T-cell (primary cell): ENCODE data around the gene TMEM79. TPM values are rescaled to one million over a fixed set of nuclear protein-coding genes. Genes with fewer than 3 reads are reported as not detected.
A peak's percentile ranks its signal among the peaks of the same experiment; 100 is the strongest.

Experiments used
- ATAC-seq, 4 experiments: fragments of 200-7000 bp in 3 of 4; fragments of 150-1000 bp in 1 of 4; cut with Tn5 transposase; replicated peaks in 1 of 4; 1 replicate in 3 of 4; 2 replicates in 1 of 4; pipeline ENCODE4 v1.10.0; 2021; ENCODE audit warnings: moderate library complexity in 3 of 4, mild to moderate bottlenecking in 2 of 4, moderate number of reproducible peaks in 1 of 4
- CTCF ChIA-PET, 2 donors: fragments of 300-600 bp; sonication (Branson Sonifier 250); formaldehyde crosslinking; loops; one replicate each; lab custom pipeline; 2022; ENCODE audit warnings: antibody characterized with exemption in 2 of 2; lab: Charles Lee
- POLR2A ChIA-PET, 2 donors: fragments of 300-600 bp; sonication (Branson Sonifier 250); formaldehyde crosslinking; loops; one replicate each; lab custom pipeline; 2022; ENCODE audit warnings: antibody characterized with exemption in 2 of 2; lab: Charles Lee
- DNase-seq, 35 experiments: peaks; one replicate each; pipeline versions ENCODE4 v3.0.0 to v3.0.0-alpha.2; 2013 to 2023
- H3K27ac ChIP-seq: one replicate; pipeline ENCODE4 v1.5.1; 2013; ENCODE audit warnings: low read length
- H3K27me3 ChIP-seq, 2 experiments: replicated peaks in 1 of 2; 1 replicate in 1 of 2; 2 replicates in 1 of 2; pipeline versions ENCODE4 v1.6.1 to v1.7.0; 2013; ENCODE audit warnings: low read length in 1 of 2, mixed read lengths in 1 of 2; ENCODE audit not compliant: control insufficient read depth in 2 of 2, insufficient read depth in 2 of 2; ENCODE audit errors: extremely low read depth in 1 of 2
- H3K36me3 ChIP-seq, 2 donors: 1 replicate in 1 of 2; 2 replicates in 1 of 2; pipeline versions ENCODE4 v1.6.1 to v1.7.0; 2013; ENCODE audit warnings: low read length in 1 of 2; ENCODE audit not compliant: control insufficient read depth in 2 of 2, insufficient read depth in 1 of 2; ENCODE audit errors: extremely low read depth in 1 of 2
- H3K4me1 ChIP-seq, 2 experiments: 1 replicate in 1 of 2; 2 replicates in 1 of 2; pipeline versions ENCODE4 v1.6.1 to v1.7.0; 2013; ENCODE audit warnings: low read length in 2 of 2, mixed read lengths in 1 of 2; ENCODE audit not compliant: insufficient read depth in 2 of 2, control insufficient read depth in 1 of 2; ENCODE audit errors: extremely low read depth in 1 of 2
- H3K4me3 ChIP-seq, 2 donors: 1 replicate in 1 of 2; 2 replicates in 1 of 2; pipeline versions ENCODE4 v1.5.1 to v1.7.0; 2013; ENCODE audit warnings: mild to moderate bottlenecking in 2 of 2, low read length in 1 of 2, moderate library complexity in 1 of 2; ENCODE audit not compliant: control insufficient read depth in 1 of 2; ENCODE audit errors: extremely low read depth in 1 of 2
- H3K9me3 ChIP-seq: 2 replicates; pipeline ENCODE4 v1.7.0; 2013
- H3K27ac Mint-ChIP-seq, 2 donors: one replicate each; pipeline ENCODE4 v1.8.0; 2020 to 2021; ENCODE audit warnings: mild to moderate bottlenecking in 2 of 2, mixed read lengths in 2 of 2
- H3K27me3 Mint-ChIP-seq, 2 donors: one replicate each; pipeline ENCODE4 v1.8.0; 2021 to 2022; ENCODE audit warnings: mixed read lengths in 2 of 2
- H3K36me3 Mint-ChIP-seq: one replicate; pipeline ENCODE4 v1.8.0; 2021; ENCODE audit warnings: mixed read lengths
- H3K4me1 Mint-ChIP-seq, 3 donors: one replicate each; pipeline ENCODE4 v1.8.0; 2020 to 2022; ENCODE audit warnings: mixed read lengths in 3 of 3, mild to moderate bottlenecking in 1 of 3
- H3K4me3 Mint-ChIP-seq, 3 donors: one replicate each; pipeline ENCODE4 v1.8.0; 2020 to 2022; ENCODE audit warnings: mild to moderate bottlenecking in 3 of 3, mixed read lengths in 3 of 3, moderate library complexity in 3 of 3
- H3K9me3 Mint-ChIP-seq, 3 donors: one replicate each; pipeline ENCODE4 v1.8.0; 2020 to 2022; ENCODE audit warnings: mixed read lengths in 3 of 3
- WGBS: methylation state at CpG from one replicate; pipeline ENCODE4 v1.1.5; 2013; ENCODE audit warnings: missing lambda C conversion rate; ENCODE audit not compliant: insufficient coverage; 5-methylcytosine and 5-hydroxymethylcytosine counted together
- total RNA-seq, 35 experiments: library from RNA in 6 of 35; stranded (reverse) in 6 of 35; fragments of 120-200 nt in 1 of 35; gene quantifications; one replicate each; pipeline versions ENCODE4 v1.2.1 to v1.2.4 and lab custom pipeline; 2013 to 2026

TMEM79 gene
- total RNA-seq, 5 donors from 2014 or later (not counting 1 experiment from before 2014, with no cell fraction given) = 4.9 to 17.6 (median 17.3) TPM

- Mint-ChIP-seq H3K27me3 (peaks cover 0 to 2% of the 10 kb centered on the region in 2 donors), H3K9me3 (no peaks in the 10 kb centered on the region), H3K4me1 (peaks cover 38 to 41% (median 40%) of the 10 kb centered on the region in 3 donors), H3K36me3 (peaks cover 13% of the 10 kb centered on the region), H3K27ac (peak within 1 kb of the TSS; percentile 97 to 100), H3K4me3 (peak within 1 kb of the TSS; percentile 95 to 97 (median 97))
- Histone ChIP-seq H3K9me3 (no peaks in the 10 kb centered on the region), H3K4me1 (peaks cover 14 to 17% of the 10 kb centered on the region in 2 experiments), H3K27me3 (no peaks in the 10 kb centered on the region), H3K36me3 (peaks cover 0 to 29% of the 10 kb centered on the region in 2 donors), H3K4me3 (peak within 1 kb of the TSS; percentile 90 to 97), H3K27ac (peak within 1 kb of the TSS; percentile 85)
- DNase-seq (peak; percentile 95 to 100 (median 99)), ATAC-seq (peak; percentile 93 to 98 (median 96))
- POLR2A ChIA-PET = interaction anchor here in 1 of 2 donors (0.6 kb wide), 1 partner anchor 376 kb away, joined by 3 read pairs; no protein-coding TSS in a partner anchor
- CTCF ChIA-PET = interaction anchor here in 1 of 2 donors (0.8 kb wide), 1 partner anchor 47 kb away, joined by 4 read pairs; no protein-coding TSS in a partner anchor
- 1% methylated on average over 39 of the region's 47 CpGs for WGBS
Observed at GRCh38 chr1:156338180-156338976, 54.3 kb downstream of the TMEM79 start, which contains the start of the genes CCT3 and TSACC. CCT3 (minus strand) TSS chr1:156338292; CDS start chr1:156338184, 108 bp downstream. TSACC (plus strand) TSS chr1:156338526; CDS start chr1:156339758, 1,232 bp downstream.

Other genes starting within 250 kb of the TMEM79 start
- gene UBQLN4, start 230.5 kb upstream of the TMEM79 start, total RNA-seq = 10 to 100 TPM; 21.9 to 39.6 (median 37.9) TPM
- 10 to 100 TPM; 21.5 to 37.8 (median 35.2) TPM for gene LAMTOR2, start 229.5 kb upstream of the TMEM79 start, total RNA-seq
- gene RAB25, start 223.2 kb upstream of the TMEM79 start, total RNA-seq = 1 to 10 TPM in 3 of 5 donors, under 1 TPM in 2; 0.26 to 2.3 (median 1.9) TPM
- gene MEX3A, start 201.9 kb upstream of the TMEM79 start, total RNA-seq = under 1 TPM; 0.03 to 0.58 (median 0.20) TPM
- 100 to 1,000 TPM in 2 of 5 donors, 10 to 100 TPM in 3; 40.3 to 970 (median 57.3) TPM for gene LMNA, start 169.6 kb upstream of the TMEM79 start, total RNA-seq
- 10 to 100 TPM in 1 of 5 donors, 1 to 10 TPM in 4; 1.5 to 12.0 (median 2.2) TPM for gene SEMA4A, start 130.7 kb upstream of the TMEM79 start, total RNA-seq
- 10 to 100 TPM; 16.8 to 24.5 (median 21.4) TPM for gene SLC25A44, start 90.2 kb upstream of the TMEM79 start, total RNA-seq
- gene PMF1, start 71.3 kb upstream of the TMEM79 start, total RNA-seq = 10 to 100 TPM; 54.7 to 58.7 (median 57.6) TPM
- gene BGLAP, start 42.1 kb upstream of the TMEM79 start, total RNA-seq = 1 to 10 TPM; 1.8 to 7.1 (median 5.2) TPM
- gene PAQR6, start 36.3 kb upstream of the TMEM79 start, total RNA-seq = 1 to 10 TPM; 2.5 to 3.1 (median 2.9) TPM
- gene SMG5, start 1.5 kb upstream of the TMEM79 start, total RNA-seq = 10 to 100 TPM; 60.5 to 84.2 (median 81.3) TPM
- gene GLMP, start 11.4 kb downstream of the TMEM79 start, total RNA-seq = 10 to 100 TPM; 18.7 to 25.4 (median 24.1) TPM
- under 1 TPM in 2 of 5 donors, not detected in 3; 0.39 to 0.88 TPM for gene VHLL, start 15.0 kb downstream of the TMEM79 start, total RNA-seq
- gene CCT3, start 54.0 kb downstream of the TMEM79 start, total RNA-seq = 100 to 1,000 TPM in 4 of 5 donors, 10 to 100 TPM in 1; 87.2 to 138 (median 124) TPM
- under 1 TPM in 1 of 5 donors, not detected in 4; 0.93 TPM for gene TSACC, start 54.2 kb downstream of the TMEM79 start, total RNA-seq
- under 1 TPM in 1 of 5 donors, not detected in 4; 0.35 TPM for gene RHBG, start 84.9 kb downstream of the TMEM79 start, total RNA-seq
- gene MEF2D, start 216.4 kb downstream of the TMEM79 start, total RNA-seq = 100 to 1,000 TPM in 2 of 5 donors, 10 to 100 TPM in 3; 60.7 to 133 (median 79.3) TPM